Measurements from ENCODE around the gene HTRA1.

GRCh38 chr10:122490786-122491680, 29.7 kb downstream of the HTRA1 start:
- TF ChIP-seq CTCF (conservative IDR thresholded peaks at IDR 0.05; ENCODE audit: low read length): no peak
- TF ChIP-seq EZH2phosphoT487 (IDR thresholded peaks at IDR 0.05; ENCODE audit: borderline replicate concordance): no peak

All from Loucy (cell line).